Stimulated activated CD8-positive, alpha-beta memory T cell treated with anti-CD3 and anti-CD28 coated beads, Interleukin-12 subunit alpha, Interleukin-12 subunit beta, amount 100 ng/mL, for 4 hours (primary cell): ENCODE results near the gene NFE2L1.
A peak's percentile ranks its signal among the peaks of the same experiment; 100 is the strongest.
"Not testable (repeated sequence)": the region's sequence is repeated elsewhere in the genome, so short reads cannot be mapped to it uniquely, and the experiment has no call there.

Source experiments
- DNase-seq: peaks from one replicate; pipeline ENCODE4 v3.0.0-alpha.2; 2020; ENCODE audit warnings: low read depth

Gene NFE2L1

GRCh38 chr17:48067808-48068207, 19.6 kb downstream of the NFE2L1 start:
- DNase-seq: not testable (repeated sequence)

GRCh38 chr17:48068491-48068961, 20.4 kb downstream of the NFE2L1 start:
- no peak for DNase-seq

GRCh38 chr17:48070195-48070594, 22.0 kb downstream of the NFE2L1 start:
- DNase-seq: no peak

- DNase-seq: no peak
Observed at GRCh38 chr17:48071654-48072053, 23.5 kb downstream of the NFE2L1 start.

- DNase-seq: not testable (repeated sequence)
Observed at GRCh38 chr17:48072811-48073210, 24.7 kb downstream of the NFE2L1 start.

GRCh38 chr17:48073566-48074094, 25.5 kb downstream of the NFE2L1 start:
- DNase-seq: not testable (repeated sequence)

- DNase-seq: peak; percentile 21
Observed at GRCh38 chr17:48074322-48075081, 26.3 kb downstream of the NFE2L1 start.

- not testable (repeated sequence) for DNase-seq
Observed at GRCh38 chr17:48077152-48077551, 29.0 kb downstream of the NFE2L1 start.

GRCh38 chr17:48081858-48082257, 33.7 kb downstream of the NFE2L1 start:
- DNase-seq: no peak

GRCh38 chr17:48084932-48085331, 36.8 kb downstream of the NFE2L1 start:
- no peak for DNase-seq

- DNase-seq: no peak
Observed at GRCh38 chr17:48093341-48094045, 45.3 kb downstream of the NFE2L1 start.

- no peak for DNase-seq
Observed at GRCh38 chr17:48095611-48096010, 47.5 kb downstream of the NFE2L1 start.

GRCh38 chr17:48100160-48100559, 52.0 kb downstream of the NFE2L1 start:
- no peak for DNase-seq

GRCh38 chr17:48100591-48101011, 52.4 kb downstream of the NFE2L1 start:
- no peak for DNase-seq

- peak; percentile 88 for DNase-seq
Observed at GRCh38 chr17:48101012-48101720, 53.0 kb downstream of the NFE2L1 start, which contains the start of gene CBX1. CBX1 (minus strand) TSS chr17:48101478; CDS start chr17:48077004, 24,474 bp downstream.

- no peak for DNase-seq
Observed at GRCh38 chr17:48102043-48102750, 54.0 kb downstream of the NFE2L1 start.

GRCh38 chr17:48102798-48103715, 54.9 kb downstream of the NFE2L1 start:
- no peak for DNase-seq

- DNase-seq: no peak
Observed at GRCh38 chr17:48104440-48104839, 56.3 kb downstream of the NFE2L1 start.

GRCh38 chr17:48106802-48107136, 58.6 kb downstream of the NFE2L1 start:
- DNase-seq: no peak
